Limb (tissue), 2 donors: ENCODE data around the gene PLEK2.

Source experiments
- DNase-seq, 2 donors: peaks; one replicate each; pipeline ENCODE4 v3.0.0-alpha.2; 2016; ENCODE audit errors: extremely low spot score in 2 of 2

Gene PLEK2

GRCh38 chr14:67397536-67397935 lies 14.4 kb downstream of the PLEK2 start:
- no peak for DNase-seq

- DNase-seq, result no peak
Measured at GRCh38 chr14:67396381-67396970, 15.5 kb downstream of the PLEK2 start.

- DNase-seq, result no peak
Measured at GRCh38 chr14:67395876-67396189, 16.1 kb downstream of the PLEK2 start.

- DNase-seq, result no peak
Measured at GRCh38 chr14:67395086-67395875, 16.7 kb downstream of the PLEK2 start.

- DNase-seq, result no peak
Measured at GRCh38 chr14:67393689-67394088, 18.3 kb downstream of the PLEK2 start.

GRCh38 chr14:67392800-67393199 lies 19.2 kb downstream of the PLEK2 start:
- DNase-seq, result no peak

GRCh38 chr14:67392123-67392522 lies 19.8 kb downstream of the PLEK2 start:
- DNase-seq, result no peak

GRCh38 chr14:67391268-67391667 lies 20.7 kb downstream of the PLEK2 start:
- no peak for DNase-seq

GRCh38 chr14:67389811-67390534 lies 22.0 kb downstream of the PLEK2 start:
- DNase-seq, result no peak

- no peak for DNase-seq
Measured at GRCh38 chr14:67389275-67389674, 22.7 kb downstream of the PLEK2 start.

GRCh38 chr14:67387195-67387594 lies 24.8 kb downstream of the PLEK2 start:
- no peak for DNase-seq

GRCh38 chr14:67385618-67386017 lies 26.3 kb downstream of the PLEK2 start:
- DNase-seq, result no peak

GRCh38 chr14:67385120-67385519 lies 26.8 kb downstream of the PLEK2 start:
- no peak for DNase-seq

- DNase-seq, result no peak
Measured at GRCh38 chr14:67377916-67378315, 34.0 kb downstream of the PLEK2 start.

- no peak for DNase-seq
Measured at GRCh38 chr14:67373347-67373746, 38.6 kb downstream of the PLEK2 start.

GRCh38 chr14:67372833-67373232 lies 39.1 kb downstream of the PLEK2 start:
- no peak for DNase-seq

GRCh38 chr14:67371247-67372148 lies 40.5 kb downstream of the PLEK2 start:
- no peak for DNase-seq

GRCh38 chr14:67370830-67371229 lies 41.1 kb downstream of the PLEK2 start:
- no peak for DNase-seq

GRCh38 chr14:67365476-67365875 lies 46.5 kb downstream of the PLEK2 start:
- DNase-seq, result no peak

- DNase-seq, result no peak
Measured at GRCh38 chr14:67360470-67361206, 51.3 kb downstream of the PLEK2 start.
